Neural cell (in vitro differentiated cells): Measurements from ENCODE around the gene PRKCZ. TPM values are rescaled to one million over a fixed set of nuclear protein-coding genes. Genes with fewer than 3 reads are reported as not detected.

Experiments
- H2AFZ ChIP-seq: fragments of 200-600, 300-800 bp; sonication (generic), shearing (Covaris generic); 2 replicates; pipeline ENCODE4 v1.6.0; 2014; ENCODE audit warnings: low read depth, mild to moderate bottlenecking, antibody characterized with exemption, low read length, moderate library complexity
- H3F3A ChIP-seq: fragments of 200-600 bp; shearing (Covaris generic); 2 replicates; pipeline ENCODE4 v1.6.1; 2016; ENCODE audit warnings: mild to moderate bottlenecking, moderate library complexity, mixed read lengths, antibody characterized with exemption, low read length; ENCODE audit not compliant: insufficient read depth, poor library complexity, severe bottlenecking
- H3K27ac ChIP-seq: fragments of 200-600, 300-800 bp; sonication (generic), shearing (Covaris generic); 2 replicates; pipeline ENCODE4 v1.5.1; 2014; ENCODE audit warnings: mild to moderate bottlenecking, low read length, moderate library complexity
- H3K27me3 ChIP-seq: fragments of 300-800, 200-600 bp; sonication (generic), shearing (Covaris generic); 2 replicates; pipeline ENCODE4 v1.6.0; 2014; ENCODE audit warnings: mild to moderate bottlenecking, low read depth, low read length, moderate library complexity; ENCODE audit not compliant: insufficient read depth
- H3K36me3 ChIP-seq: fragments of 300-800, 200-600 bp; sonication (generic), shearing (Covaris generic); 2 replicates; pipeline ENCODE4 v1.5.1; 2014; ENCODE audit warnings: mild to moderate bottlenecking, antibody characterized with exemption, low read length, moderate library complexity; ENCODE audit not compliant: insufficient read depth
- H3K4me2 ChIP-seq: fragments of 300-800, 200-600 bp; sonication (generic), shearing (Covaris generic); 2 replicates; pipeline ENCODE4 v1.6.0; 2014; ENCODE audit warnings: mild to moderate bottlenecking, low read length
- H3K4me3 ChIP-seq: fragments of 300-800, 200-600 bp; sonication (generic), shearing (Covaris generic); 2 replicates; pipeline ENCODE4 v1.5.1; 2014; ENCODE audit warnings: mild to moderate bottlenecking, low read length, moderate library complexity
- H3K79me2 ChIP-seq: fragments of 200-600 bp; shearing (Covaris generic); replicated peaks from 2 replicates; pipeline ENCODE4 v1.6.0; 2014; ENCODE audit warnings: mild to moderate bottlenecking, low read length, moderate library complexity; ENCODE audit not compliant: insufficient read depth
- H3K9ac ChIP-seq: fragments of 300-800, 200-600 bp; sonication (generic), shearing (Covaris generic); 2 replicates; pipeline ENCODE4 v1.6.1; 2016; ENCODE audit warnings: mild to moderate bottlenecking, low read length, mixed read lengths
- H3K9me2 ChIP-seq: fragments of 200-600 bp; shearing (Covaris generic); 2 replicates; pipeline ENCODE4 v1.6.1; 2016; ENCODE audit warnings: mild to moderate bottlenecking, low read length, mixed read lengths; ENCODE audit not compliant: insufficient read depth
- H3K9me3 ChIP-seq: fragments of 200-600, 300-800 bp; sonication (generic), shearing (Covaris generic); 2 replicates; pipeline ENCODE4 v1.6.1; 2016; ENCODE audit warnings: mild to moderate bottlenecking, mixed run types, low read length, moderate library complexity, mixed read lengths
- H4K20me1 ChIP-seq: fragments of 200-600 bp; shearing (Covaris generic); 2 replicates; pipeline ENCODE4 v1.6.1; 2016; ENCODE audit warnings: mild to moderate bottlenecking, mixed run types; ENCODE audit not compliant: insufficient read depth
- EP300 ChIP-seq: fragments of 450-650 bp; conservative IDR thresholded peaks from 2 replicates; pipeline ENCODE4 v1.6.1; 2014; ENCODE audit warnings: antibody characterized with exemption, mild to moderate bottlenecking, moderate library complexity; ENCODE audit not compliant: poor library complexity, severe bottlenecking
- EZH2 ChIP-seq: fragments of 200-600, 300-800 bp; shearing (Covaris generic), sonication (generic); IDR thresholded peaks from 2 replicates; pipeline ENCODE4 v1.6.1; 2014; ENCODE audit warnings: antibody characterized with exemption, low read length, borderline replicate concordance, mild to moderate bottlenecking; ENCODE audit not compliant: insufficient read depth, poor library complexity, severe bottlenecking
- MXI1 ChIP-seq: fragments of 450-650 bp; conservative IDR thresholded peaks from 2 replicates; pipeline ENCODE4 v1.6.1; 2014; ENCODE audit warnings: antibody characterized with exemption, mild to moderate bottlenecking; ENCODE audit not compliant: poor library complexity, severe bottlenecking
- POLR2AphosphoS5 ChIP-seq: IDR thresholded peaks from 2 replicates; pipeline ENCODE4 v1.6.1; 2012
- RAD21 ChIP-seq: fragments of 450-650 bp; conservative IDR thresholded peaks from 2 replicates; pipeline ENCODE4 v1.6.1; 2014; ENCODE audit warnings: antibody characterized with exemption, mild to moderate bottlenecking, moderate library complexity
- REST ChIP-seq: IDR thresholded peaks from 2 replicates; pipeline ENCODE4 v1.6.1; 2012; ENCODE audit warnings: borderline replicate concordance
- SMC3 ChIP-seq: fragments of 450-650 bp; conservative IDR thresholded peaks from 2 replicates; pipeline ENCODE4 v1.6.1; 2014; ENCODE audit warnings: antibody characterized with exemption, mild to moderate bottlenecking, moderate library complexity; ENCODE audit not compliant: poor library complexity
- TAF1 ChIP-seq: IDR thresholded peaks from 2 replicates; pipeline ENCODE4 v1.6.1; 2012; ENCODE audit warnings: low read depth
- polyA plus RNA-seq: library from polyadenylated mRNA; depleted of rRNA; stranded (reverse); fragments of >200 nt; gene quantifications from 2 replicates; pipeline ENCODE4 v1.2.3, GENCODE V29; 2014
- TF ChIP-seq, protein P1 (sequence below): fragments of 450-650 bp; IDR thresholded peaks from 2 replicates; pipeline ENCODE4 v1.5.1; 2014; ENCODE audit warnings: antibody characterized with exemption, mild to moderate bottlenecking, moderate library complexity; ENCODE audit not compliant: poor library complexity, severe bottlenecking

The PRKCZ gene
- polyA plus RNA-seq, 1 donor from 2014 or later: 54.9 TPM

GRCh38 chr1:2166695-2167094 is 116.5 kb downstream of the PRKCZ start:
- Histone ChIP-seq H3F3A (no peaks in the 10 kb centered on the region), H3K79me2 (no peaks in the 10 kb centered on the region), H3K4me2 (no peak overlapping the region), H3K27ac (no peak overlapping the region), H4K20me1 (no peaks in the 10 kb centered on the region), H3K9me3 (no peaks in the 10 kb centered on the region), H3K4me3 (no peak overlapping the region), H3K27me3 (no peaks in the 10 kb centered on the region), H3K9ac (no peak overlapping the region), H3K9me2 (no peaks in the 10 kb centered on the region), H3K36me3 (no peaks in the 10 kb centered on the region), H2AFZ (no peak overlapping the region)
- no peak for TF ChIP-seq SMC3
- TF ChIP-seq, protein P1, sequence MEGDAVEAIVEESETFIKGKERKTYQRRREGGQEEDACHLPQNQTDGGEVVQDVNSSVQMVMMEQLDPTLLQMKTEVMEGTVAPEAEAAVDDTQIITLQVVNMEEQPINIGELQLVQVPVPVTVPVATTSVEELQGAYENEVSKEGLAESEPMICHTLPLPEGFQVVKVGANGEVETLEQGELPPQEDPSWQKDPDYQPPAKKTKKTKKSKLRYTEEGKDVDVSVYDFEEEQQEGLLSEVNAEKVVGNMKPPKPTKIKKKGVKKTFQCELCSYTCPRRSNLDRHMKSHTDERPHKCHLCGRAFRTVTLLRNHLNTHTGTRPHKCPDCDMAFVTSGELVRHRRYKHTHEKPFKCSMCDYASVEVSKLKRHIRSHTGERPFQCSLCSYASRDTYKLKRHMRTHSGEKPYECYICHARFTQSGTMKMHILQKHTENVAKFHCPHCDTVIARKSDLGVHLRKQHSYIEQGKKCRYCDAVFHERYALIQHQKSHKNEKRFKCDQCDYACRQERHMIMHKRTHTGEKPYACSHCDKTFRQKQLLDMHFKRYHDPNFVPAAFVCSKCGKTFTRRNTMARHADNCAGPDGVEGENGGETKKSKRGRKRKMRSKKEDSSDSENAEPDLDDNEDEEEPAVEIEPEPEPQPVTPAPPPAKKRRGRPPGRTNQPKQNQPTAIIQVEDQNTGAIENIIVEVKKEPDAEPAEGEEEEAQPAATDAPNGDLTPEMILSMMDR: no peak
- TF ChIP-seq EZH2: no peak
- TF ChIP-seq EP300: no peak
- TF ChIP-seq TAF1: no peak
- no peak for TF ChIP-seq RAD21
- no peak for TF ChIP-seq REST
- no peak for TF ChIP-seq POLR2AphosphoS5
- TF ChIP-seq MXI1: no peak

DNA sequence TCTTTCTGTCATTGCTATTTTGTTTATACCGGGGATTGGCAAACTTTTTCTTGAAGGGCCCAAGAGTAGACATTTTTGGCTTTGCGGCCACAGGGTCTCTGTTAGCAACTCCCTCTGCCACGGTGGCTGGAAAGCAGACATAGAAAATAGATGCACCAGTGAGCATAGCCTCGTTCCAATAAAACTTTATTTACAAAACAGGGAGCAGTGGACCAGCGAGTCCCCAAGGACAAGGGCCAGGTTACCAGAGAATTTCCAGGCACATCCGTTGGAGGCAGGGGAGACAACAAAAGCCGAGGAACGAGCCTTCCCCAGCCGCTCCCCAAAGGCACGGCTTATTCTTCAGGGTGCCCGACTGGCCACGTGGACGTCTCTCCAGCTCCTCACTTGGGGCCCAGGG is 117.9 kb downstream of the PRKCZ start:
- no peaks in the 10 kb centered on the region for H3K27me3 ChIP-seq
- no peak overlapping the region for H3K4me3 ChIP-seq
- no peak for TF ChIP-seq SMC3
- no peak for TF ChIP-seq RAD21
- TF ChIP-seq TAF1: no peak
- TF ChIP-seq POLR2AphosphoS5: no peak
- no peak for TF ChIP-seq EP300
- no peak for TF ChIP-seq EZH2
- H3K36me3 ChIP-seq: no peaks in the 10 kb centered on the region
- H2AFZ ChIP-seq: no peak overlapping the region
- H3K79me2 ChIP-seq: no peaks in the 10 kb centered on the region
- H3K4me2 ChIP-seq: no peak overlapping the region
- no peak overlapping the region for H3K9ac ChIP-seq
- no peak overlapping the region for H3K27ac ChIP-seq
- no peaks in the 10 kb centered on the region for H3F3A ChIP-seq
- H3K9me2 ChIP-seq: no peaks in the 10 kb centered on the region
- no peaks in the 10 kb centered on the region for H3K9me3 ChIP-seq
- H4K20me1 ChIP-seq: no peaks in the 10 kb centered on the region
